ENCODE data around the gene CD1C. TPM values are rescaled to one million over a fixed set of nuclear protein-coding genes. Genes with fewer than 3 reads are reported as not detected.

CD1C gene
- polyA plus RNA-seq, 1 donor (not counting 4 experiments of a cell fraction or from before 2014, with no cell fraction given), result not detected

- Histone ChIP-seq H3K4me3 (ENCODE audit: control insufficient read depth in 2 of 3, extremely low read depth in 1 of 3, insufficient read depth in 2 of 3, low read depth in 1 of 3, low read length in 3 of 3) (no peak overlapping the region), H3K9ac (ENCODE audit: control insufficient read depth, extremely low read depth, insufficient read depth, low read length) (no peak overlapping the region), H2AFZ (ENCODE audit: control insufficient read depth, low read length) (no peak overlapping the region), H3K4me2 (ENCODE audit: control insufficient read depth, extremely low read depth, insufficient read depth, low read depth, low read length) (no peak overlapping the region), H3K27ac (ENCODE audit: control insufficient read depth, insufficient read depth, low read length) (no peak overlapping the region), H3K27me3 (ENCODE audit: control insufficient read depth, extremely low read depth, insufficient read depth, low read length) (no peaks in the 10 kb centered on the region), H3K79me2 (ENCODE audit: control insufficient read depth, insufficient read depth, low read length) (no peaks in the 10 kb centered on the region), H3K9me3 (ENCODE audit: control insufficient read depth, low read depth, low read length) (no peaks in the 10 kb centered on the region), H4K20me1 (ENCODE audit: control insufficient read depth, extremely low read depth, insufficient read depth, low read length) (no peaks in the 10 kb centered on the region), H3K9me1 (ENCODE audit: control insufficient read depth, extremely low read depth, insufficient read depth, low read length) (no peaks in the 10 kb centered on the region), H3K4me1 (ENCODE audit: control insufficient read depth, extremely low read depth, insufficient read depth, low read length) (no peaks in the 10 kb centered on the region), H3K36me3 (ENCODE audit: control insufficient read depth in 2 of 2, extremely low read depth in 1 of 2, insufficient read depth in 2 of 2, low read length in 2 of 2) (no peaks in the 10 kb centered on the region)
- TF ChIP-seq EZH2 (IDR thresholded peaks at IDR 0.05; ENCODE audit: low read length), result no peak
- TF ChIP-seq CTCF (optimal IDR thresholded peaks at IDR 0.05 in 1 of 3, IDR thresholded peaks at IDR 0.05 in 1 of 3, conservative IDR thresholded peaks at IDR 0.05 in 1 of 3; ENCODE audit: extremely low read depth in 1 of 3, insufficient read depth in 2 of 3, low read length in 3 of 3), result no peak
- DNase-seq (ENCODE audit: low read depth, low spot score) (no peak), FAIRE-seq (no peak)
- dilution Hi-C loops (cut with MboI; ENCODE audit: extremely low pct_ligation_motif_present, low sequenced_read_pairs), result no loop called here
These were observed 2.8 kb upstream of the CD1C start for GRCh38 chr1:158286941-158287346.

DNA sequence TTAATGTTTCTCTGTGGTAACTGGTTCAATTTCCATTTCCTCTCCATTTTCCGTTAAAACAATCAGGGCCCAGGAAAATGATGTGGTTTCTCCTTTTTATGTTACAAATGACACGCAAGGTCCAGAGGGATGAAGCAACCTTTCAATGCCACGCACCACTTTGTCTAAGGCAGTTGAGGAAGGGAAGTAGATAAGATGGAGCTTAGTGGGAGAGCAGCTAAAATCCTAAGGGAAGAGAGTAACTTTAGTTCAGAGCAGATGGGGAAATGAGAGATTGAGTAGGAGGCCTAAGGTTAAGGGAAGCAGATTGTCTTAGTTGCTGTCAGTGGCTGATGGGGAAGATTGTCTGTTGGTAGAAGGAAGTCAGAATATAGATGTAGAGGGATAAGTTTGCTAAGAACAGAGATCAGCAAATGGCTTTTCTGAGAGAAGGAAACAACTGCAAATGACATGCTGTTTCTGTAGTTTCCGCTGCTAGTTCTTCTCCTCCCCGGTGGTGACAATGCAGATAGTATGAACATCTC lies 660 bp downstream of the CD1C start:
- no peak for DNase-seq (ENCODE audit: low read depth, low spot score)
- Histone ChIP-seq H4K20me1 (ENCODE audit: control insufficient read depth, extremely low read depth, insufficient read depth, low read length) (no peaks in the 10 kb centered on the region), H3K9ac (ENCODE audit: control insufficient read depth, extremely low read depth, insufficient read depth, low read length) (no peak overlapping the region), H2AFZ (ENCODE audit: control insufficient read depth, low read length) (no peak overlapping the region), H3K9me3 (ENCODE audit: control insufficient read depth, low read depth, low read length) (no peaks in the 10 kb centered on the region), H3K36me3 (ENCODE audit: control insufficient read depth in 2 of 2, extremely low read depth in 1 of 2, insufficient read depth in 2 of 2, low read length in 2 of 2) (no peaks in the 10 kb centered on the region), H3K27ac (ENCODE audit: control insufficient read depth, insufficient read depth, low read length) (no peak overlapping the region), H3K79me2 (ENCODE audit: control insufficient read depth, insufficient read depth, low read length) (no peaks in the 10 kb centered on the region), H3K9me1 (ENCODE audit: control insufficient read depth, extremely low read depth, insufficient read depth, low read length) (no peaks in the 10 kb centered on the region), H3K27me3 (ENCODE audit: control insufficient read depth, extremely low read depth, insufficient read depth, low read length) (no peaks in the 10 kb centered on the region), H3K4me1 (ENCODE audit: control insufficient read depth, extremely low read depth, insufficient read depth, low read length) (no peaks in the 10 kb centered on the region), H3K4me2 (ENCODE audit: control insufficient read depth, extremely low read depth, insufficient read depth, low read depth, low read length) (no peak overlapping the region), H3K4me3 (ENCODE audit: control insufficient read depth in 2 of 3, extremely low read depth in 1 of 3, insufficient read depth in 2 of 3, low read depth in 1 of 3, low read length in 3 of 3) (no peak overlapping the region)
- dilution Hi-C loops (cut with MboI; ENCODE audit: extremely low pct_ligation_motif_present, low sequenced_read_pairs), result no loop called here
- no peak for TF ChIP-seq EZH2 (IDR thresholded peaks at IDR 0.05; ENCODE audit: low read length)
- TF ChIP-seq CTCF (optimal IDR thresholded peaks at IDR 0.05 in 1 of 3, IDR thresholded peaks at IDR 0.05 in 1 of 3, conservative IDR thresholded peaks at IDR 0.05 in 1 of 3; ENCODE audit: extremely low read depth in 1 of 3, insufficient read depth in 2 of 3, low read length in 3 of 3), result no peak
- no peak for FAIRE-seq

All from keratinocyte (primary cell).